ENCODE measurements around the gene NHSL1. TPM values are rescaled to one million over a fixed set of nuclear protein-coding genes. Genes with fewer than 3 reads are reported as not detected.

Gene NHSL1
- total RNA-seq, 1 donor from 2014 or later, result 1.5 TPM

- peaks cover 25% of the 10 kb centered on the region for H3K4me1 Mint-ChIP-seq (ENCODE audit: low read depth)
These were observed 42.9 kb downstream of the NHSL1 start for GRCh38 chr6:138456401-138456790.

GRCh38 chr6:138455746-138456400 lies 43.4 kb downstream of the NHSL1 start:
- no peaks in the 10 kb centered on the region for H3K36me3 Mint-ChIP-seq (ENCODE audit: low read depth)
- H3K27me3 Mint-ChIP-seq (ENCODE audit: low read depth), result no peaks in the 10 kb centered on the region
- intact Hi-C loops (cut with micrococcal nuclease), result loop anchor here (1.0 kb wide), 1 partner anchor 45 kb away; no protein-coding TSS in a partner anchor
- H3K4me3 Mint-ChIP-seq (ENCODE audit: low read depth), result peak overlapping the region; percentile 5
- H3K27ac Mint-ChIP-seq, result peak overlapping the region; percentile 55
- no peaks in the 10 kb centered on the region for H3K9me3 Mint-ChIP-seq
- peaks cover 25% of the 10 kb centered on the region for H3K4me1 Mint-ChIP-seq (ENCODE audit: low read depth)
- DNase-seq (ENCODE audit: low spot score), result peak; percentile 14

More at GRCh38 chr6:138456401-138456790, 42.9 kb downstream of the NHSL1 start:
- intact Hi-C loops (cut with micrococcal nuclease), result no loop called here
- Mint-ChIP-seq H3K27ac (peak overlapping the region; percentile 22), H3K4me3 (ENCODE audit: low read depth) (no peak overlapping the region), H3K27me3 (ENCODE audit: low read depth) (no peaks in the 10 kb centered on the region), H3K36me3 (ENCODE audit: low read depth) (no peaks in the 10 kb centered on the region), H3K9me3 (no peaks in the 10 kb centered on the region)
- DNase-seq (ENCODE audit: low spot score), result no peak

- Mint-ChIP-seq H3K27ac (peak overlapping the region; percentile 83), H3K4me3 (ENCODE audit: low read depth) (peak overlapping the region; percentile 31), H3K4me1 (ENCODE audit: low read depth) (peaks cover 25% of the 10 kb centered on the region), H3K9me3 (no peaks in the 10 kb centered on the region), H3K36me3 (ENCODE audit: low read depth) (no peaks in the 10 kb centered on the region), H3K27me3 (ENCODE audit: low read depth) (no peaks in the 10 kb centered on the region)
- DNase-seq (ENCODE audit: low spot score), result peak; percentile 61
- intact Hi-C loops (cut with micrococcal nuclease), result loop anchor here (1.0 kb wide), 1 partner anchor 44 kb away; no protein-coding TSS in a partner anchor
These were observed 44.1 kb downstream of the NHSL1 start for GRCh38 chr6:138454981-138455706.

GRCh38 chr6:138451043-138451442 lies 48.3 kb downstream of the NHSL1 start:
- Mint-ChIP-seq H3K4me3 (ENCODE audit: low read depth) (no peak overlapping the region), H3K4me1 (ENCODE audit: low read depth) (peaks cover 14% of the 10 kb centered on the region), H3K27me3 (ENCODE audit: low read depth) (peaks cover 4% of the 10 kb centered on the region), H3K36me3 (ENCODE audit: low read depth) (no peaks in the 10 kb centered on the region), H3K9me3 (no peaks in the 10 kb centered on the region), H3K27ac (no peak overlapping the region)
- intact Hi-C loops (cut with micrococcal nuclease), result no loop called here
- no peak for DNase-seq (ENCODE audit: low spot score)

- intact Hi-C loops (cut with micrococcal nuclease), result no loop called here
- H3K9me3 Mint-ChIP-seq, result no peaks in the 10 kb centered on the region
- peaks cover 8% of the 10 kb centered on the region for H3K4me1 Mint-ChIP-seq (ENCODE audit: low read depth)
- H3K36me3 Mint-ChIP-seq (ENCODE audit: low read depth), result no peaks in the 10 kb centered on the region
- peaks cover 4% of the 10 kb centered on the region for H3K27me3 Mint-ChIP-seq (ENCODE audit: low read depth)
- no peak overlapping the region for H3K4me3 Mint-ChIP-seq (ENCODE audit: low read depth)
- no peak for DNase-seq (ENCODE audit: low spot score)
- no peak overlapping the region for H3K27ac Mint-ChIP-seq
These were observed 48.8 kb downstream of the NHSL1 start for GRCh38 chr6:138450445-138450844.

- peaks cover 5% of the 10 kb centered on the region for H3K27me3 Mint-ChIP-seq (ENCODE audit: low read depth)
- no peak for DNase-seq (ENCODE audit: low spot score)
- H3K9me3 Mint-ChIP-seq, result no peaks in the 10 kb centered on the region
- intact Hi-C loops (cut with micrococcal nuclease), result no loop called here
- no peak overlapping the region for H3K27ac Mint-ChIP-seq
- H3K36me3 Mint-ChIP-seq (ENCODE audit: low read depth), result no peaks in the 10 kb centered on the region
- H3K4me3 Mint-ChIP-seq (ENCODE audit: low read depth), result no peak overlapping the region
- H3K4me1 Mint-ChIP-seq (ENCODE audit: low read depth), result no peaks in the 10 kb centered on the region
These were observed 52.5 kb downstream of the NHSL1 start for GRCh38 chr6:138446821-138447220.

- H3K4me3 Mint-ChIP-seq (ENCODE audit: low read depth), result no peak overlapping the region
- H3K27me3 Mint-ChIP-seq (ENCODE audit: low read depth), result peaks cover 13% of the 10 kb centered on the region
- H3K27ac Mint-ChIP-seq, result no peak overlapping the region
- H3K36me3 Mint-ChIP-seq (ENCODE audit: low read depth), result no peaks in the 10 kb centered on the region
- intact Hi-C loops (cut with micrococcal nuclease), result no loop called here
- H3K4me1 Mint-ChIP-seq (ENCODE audit: low read depth), result no peaks in the 10 kb centered on the region
- DNase-seq (ENCODE audit: low spot score), result no peak
- no peaks in the 10 kb centered on the region for H3K9me3 Mint-ChIP-seq
These were observed 55.3 kb downstream of the NHSL1 start for GRCh38 chr6:138443979-138444378.

- no peak for DNase-seq (ENCODE audit: low spot score)
- no peaks in the 10 kb centered on the region for H3K4me1 Mint-ChIP-seq (ENCODE audit: low read depth)
- no peak overlapping the region for H3K4me3 Mint-ChIP-seq (ENCODE audit: low read depth)
- H3K36me3 Mint-ChIP-seq (ENCODE audit: low read depth), result no peaks in the 10 kb centered on the region
- intact Hi-C loops (cut with micrococcal nuclease), result no loop called here
- no peak overlapping the region for H3K27ac Mint-ChIP-seq
- H3K9me3 Mint-ChIP-seq, result no peaks in the 10 kb centered on the region
- H3K27me3 Mint-ChIP-seq (ENCODE audit: low read depth), result peaks cover 13% of the 10 kb centered on the region
These were observed 56.6 kb downstream of the NHSL1 start for GRCh38 chr6:138442663-138443062.

GRCh38 chr6:138441965-138442364 lies 57.3 kb downstream of the NHSL1 start:
- Mint-ChIP-seq H3K4me1 (ENCODE audit: low read depth) (no peaks in the 10 kb centered on the region), H3K27me3 (ENCODE audit: low read depth) (peaks cover 13% of the 10 kb centered on the region), H3K27ac (no peak overlapping the region), H3K36me3 (ENCODE audit: low read depth) (no peaks in the 10 kb centered on the region), H3K9me3 (no peaks in the 10 kb centered on the region), H3K4me3 (ENCODE audit: low read depth) (no peak overlapping the region)
- intact Hi-C loops (cut with micrococcal nuclease), result no loop called here
- DNase-seq (ENCODE audit: low spot score), result no peak

GRCh38 chr6:138440758-138441357 lies 58.4 kb downstream of the NHSL1 start:
- Mint-ChIP-seq H3K9me3 (no peaks in the 10 kb centered on the region), H3K4me3 (ENCODE audit: low read depth) (no peak overlapping the region), H3K27ac (no peak overlapping the region), H3K4me1 (ENCODE audit: low read depth) (no peaks in the 10 kb centered on the region), H3K36me3 (ENCODE audit: low read depth) (no peaks in the 10 kb centered on the region), H3K27me3 (ENCODE audit: low read depth) (peaks cover 9% of the 10 kb centered on the region)
- intact Hi-C loops (cut with micrococcal nuclease), result no loop called here
- no peak for DNase-seq (ENCODE audit: low spot score)

GRCh38 chr6:138440296-138440695 lies 59.0 kb downstream of the NHSL1 start:
- Mint-ChIP-seq H3K4me3 (ENCODE audit: low read depth) (no peak overlapping the region), H3K27me3 (ENCODE audit: low read depth) (peaks cover 9% of the 10 kb centered on the region), H3K4me1 (ENCODE audit: low read depth) (no peaks in the 10 kb centered on the region), H3K27ac (no peak overlapping the region), H3K9me3 (no peaks in the 10 kb centered on the region), H3K36me3 (ENCODE audit: low read depth) (no peaks in the 10 kb centered on the region)
- DNase-seq (ENCODE audit: low spot score), result no peak
- intact Hi-C loops (cut with micrococcal nuclease), result no loop called here

GRCh38 chr6:138439546-138439945 lies 59.7 kb downstream of the NHSL1 start:
- Mint-ChIP-seq H3K36me3 (ENCODE audit: low read depth) (no peaks in the 10 kb centered on the region), H3K4me3 (ENCODE audit: low read depth) (no peak overlapping the region), H3K27me3 (ENCODE audit: low read depth) (peaks cover 9% of the 10 kb centered on the region), H3K9me3 (no peaks in the 10 kb centered on the region), H3K27ac (no peak overlapping the region), H3K4me1 (ENCODE audit: low read depth) (no peaks in the 10 kb centered on the region)
- no peak for DNase-seq (ENCODE audit: low spot score)
- intact Hi-C loops (cut with micrococcal nuclease), result no loop called here

- H3K4me1 Mint-ChIP-seq (ENCODE audit: low read depth), result no peaks in the 10 kb centered on the region
- H3K4me3 Mint-ChIP-seq (ENCODE audit: low read depth), result no peak overlapping the region
- no peak overlapping the region for H3K27ac Mint-ChIP-seq
- DNase-seq (ENCODE audit: low spot score), result no peak
- no peaks in the 10 kb centered on the region for H3K36me3 Mint-ChIP-seq (ENCODE audit: low read depth)
- intact Hi-C loops (cut with micrococcal nuclease), result no loop called here
- no peaks in the 10 kb centered on the region for H3K9me3 Mint-ChIP-seq
- peaks cover 4% of the 10 kb centered on the region for H3K27me3 Mint-ChIP-seq (ENCODE audit: low read depth)
These were observed 64.4 kb downstream of the NHSL1 start for GRCh38 chr6:138434925-138435324.
